Measurements from ENCODE around the gene PCK2. TPM values are rescaled to one million over a fixed set of nuclear protein-coding genes. Genes with fewer than 3 reads are reported as not detected.

The PCK2 gene
- total RNA-seq, 4 donors from 2014 or later, result 15.4 to 29.0 (median 21.0) TPM

DNA sequence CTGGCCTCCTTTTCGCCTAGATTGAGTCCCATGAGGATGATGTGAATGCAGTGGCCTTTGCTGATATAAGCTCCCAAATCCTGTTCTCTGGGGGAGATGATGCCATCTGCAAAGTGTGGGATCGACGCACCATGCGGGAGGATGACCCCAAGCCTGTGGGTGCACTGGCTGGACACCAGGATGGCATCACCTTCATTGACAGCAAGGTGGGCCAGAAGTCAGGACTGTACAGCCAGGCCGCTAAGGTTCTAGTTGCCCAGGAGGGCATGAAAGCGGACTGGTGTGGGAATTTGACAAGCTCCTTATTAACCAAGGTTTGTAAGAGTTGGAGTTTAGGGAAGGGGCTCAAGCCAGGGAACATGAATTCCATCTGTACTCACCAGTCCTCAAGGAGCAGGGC, 25.6 kb downstream of the PCK2 start:
- intact Hi-C loops (cut with DNase I; ENCODE audit: low total_unique reads), result no loop called here
- WGBS, 2 donors, result 95 to 99% methylated on average over 6 of the region's 6 CpGs
- TF ChIP-seq POLR2A (IDR thresholded peaks at IDR 0.05), result no peak
- TF ChIP-seq, protein P1, sequence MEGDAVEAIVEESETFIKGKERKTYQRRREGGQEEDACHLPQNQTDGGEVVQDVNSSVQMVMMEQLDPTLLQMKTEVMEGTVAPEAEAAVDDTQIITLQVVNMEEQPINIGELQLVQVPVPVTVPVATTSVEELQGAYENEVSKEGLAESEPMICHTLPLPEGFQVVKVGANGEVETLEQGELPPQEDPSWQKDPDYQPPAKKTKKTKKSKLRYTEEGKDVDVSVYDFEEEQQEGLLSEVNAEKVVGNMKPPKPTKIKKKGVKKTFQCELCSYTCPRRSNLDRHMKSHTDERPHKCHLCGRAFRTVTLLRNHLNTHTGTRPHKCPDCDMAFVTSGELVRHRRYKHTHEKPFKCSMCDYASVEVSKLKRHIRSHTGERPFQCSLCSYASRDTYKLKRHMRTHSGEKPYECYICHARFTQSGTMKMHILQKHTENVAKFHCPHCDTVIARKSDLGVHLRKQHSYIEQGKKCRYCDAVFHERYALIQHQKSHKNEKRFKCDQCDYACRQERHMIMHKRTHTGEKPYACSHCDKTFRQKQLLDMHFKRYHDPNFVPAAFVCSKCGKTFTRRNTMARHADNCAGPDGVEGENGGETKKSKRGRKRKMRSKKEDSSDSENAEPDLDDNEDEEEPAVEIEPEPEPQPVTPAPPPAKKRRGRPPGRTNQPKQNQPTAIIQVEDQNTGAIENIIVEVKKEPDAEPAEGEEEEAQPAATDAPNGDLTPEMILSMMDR (IDR thresholded peaks at IDR 0.05), result no peak
- H3K4me3 ChIP-seq (ENCODE audit: low read depth, poor library complexity, severe bottlenecking), result no peak overlapping the region
- DNase-seq (ENCODE audit: low spot score in 2 of 2), result no peak

DNA sequence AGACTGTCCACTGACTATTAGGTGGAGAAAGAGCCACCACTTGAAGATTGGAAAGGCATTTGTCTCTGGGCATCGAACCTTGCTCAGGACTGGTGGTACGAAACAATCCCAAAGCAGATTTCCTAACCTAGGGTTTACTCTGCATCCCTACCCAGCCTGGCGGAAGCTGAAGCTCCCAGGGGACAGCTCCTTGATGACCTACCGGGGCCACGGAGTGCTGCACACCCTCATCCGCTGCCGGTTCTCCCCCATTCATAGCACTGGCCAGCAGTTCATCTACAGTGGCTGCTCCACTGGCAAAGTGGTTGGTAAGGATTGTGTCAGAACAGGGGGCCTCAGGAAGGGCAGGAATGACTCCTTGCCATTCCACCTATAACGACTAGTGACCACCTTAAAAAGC, 27.1 kb downstream of the PCK2 start:
- intact Hi-C loops (cut with DNase I; ENCODE audit: low total_unique reads), result no loop called here
- TF ChIP-seq POLR2A (IDR thresholded peaks at IDR 0.05), result no peak
- TF ChIP-seq, protein P1 (IDR thresholded peaks at IDR 0.05), result no peak
- 96 to 98% methylated on average over 8 of the region's 8 CpGs for WGBS, 2 donors
- H3K4me3 ChIP-seq (ENCODE audit: low read depth, poor library complexity, severe bottlenecking), result no peak overlapping the region
- DNase-seq (ENCODE audit: low spot score in 2 of 2), result no peak

DNA sequence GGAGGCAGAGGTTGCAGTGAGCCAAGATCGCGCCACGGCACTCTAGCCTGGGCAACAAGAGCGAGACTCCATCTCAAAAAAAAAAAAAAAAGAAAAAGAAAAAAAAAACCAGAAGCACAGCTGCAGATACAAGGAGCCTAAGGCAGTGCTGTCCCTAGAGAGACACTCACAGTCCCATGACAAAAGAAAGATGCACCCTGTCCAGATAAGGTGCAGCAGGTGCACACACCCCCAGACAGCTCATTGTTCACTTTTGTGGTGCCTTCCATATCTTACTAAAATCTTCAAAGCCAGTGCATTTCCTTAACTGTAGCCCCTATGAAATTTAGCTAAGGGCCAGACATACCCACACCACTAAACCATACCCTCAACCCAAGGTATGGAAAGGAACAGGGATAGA, 28.3 kb downstream of the PCK2 start:
- WGBS, 2 donors, result 95% methylated on average over 4 of the region's 4 CpGs
- no peak for DNase-seq (ENCODE audit: low spot score in 2 of 2)
- TF ChIP-seq, protein P1 (IDR thresholded peaks at IDR 0.05), result no peak
- TF ChIP-seq POLR2A (IDR thresholded peaks at IDR 0.05), result no peak
- intact Hi-C loops (cut with DNase I; ENCODE audit: low total_unique reads), result no loop called here
- no peak overlapping the region for H3K4me3 ChIP-seq (ENCODE audit: low read depth, poor library complexity, severe bottlenecking)

DNA sequence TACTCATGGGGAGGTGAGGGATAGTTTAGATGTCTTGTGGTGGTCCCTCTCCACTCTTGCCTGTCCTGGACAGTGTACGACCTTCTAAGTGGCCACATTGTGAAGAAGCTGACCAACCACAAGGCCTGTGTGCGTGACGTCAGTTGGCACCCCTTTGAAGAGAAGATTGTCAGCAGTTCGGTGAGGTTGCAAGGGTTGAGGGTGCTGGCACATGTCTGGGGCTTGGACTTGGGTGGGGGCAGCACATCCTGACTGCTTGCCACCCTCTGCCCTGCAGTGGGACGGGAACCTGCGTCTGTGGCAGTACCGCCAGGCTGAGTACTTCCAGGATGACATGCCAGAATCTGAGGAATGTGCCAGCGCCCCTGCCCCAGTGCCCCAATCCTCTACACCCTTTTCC, 28.8 kb downstream of the PCK2 start:
- no peak overlapping the region for H3K4me3 ChIP-seq (ENCODE audit: low read depth, poor library complexity, severe bottlenecking)
- intact Hi-C loops (cut with DNase I; ENCODE audit: low total_unique reads), result no loop called here
- DNase-seq (ENCODE audit: low spot score in 2 of 2), result no peak
- 81 to 89% methylated on average over 8 of the region's 8 CpGs for WGBS, 2 donors
- TF ChIP-seq, protein P1 (IDR thresholded peaks at IDR 0.05), result no peak
- no peak for TF ChIP-seq POLR2A (IDR thresholded peaks at IDR 0.05)

DNA sequence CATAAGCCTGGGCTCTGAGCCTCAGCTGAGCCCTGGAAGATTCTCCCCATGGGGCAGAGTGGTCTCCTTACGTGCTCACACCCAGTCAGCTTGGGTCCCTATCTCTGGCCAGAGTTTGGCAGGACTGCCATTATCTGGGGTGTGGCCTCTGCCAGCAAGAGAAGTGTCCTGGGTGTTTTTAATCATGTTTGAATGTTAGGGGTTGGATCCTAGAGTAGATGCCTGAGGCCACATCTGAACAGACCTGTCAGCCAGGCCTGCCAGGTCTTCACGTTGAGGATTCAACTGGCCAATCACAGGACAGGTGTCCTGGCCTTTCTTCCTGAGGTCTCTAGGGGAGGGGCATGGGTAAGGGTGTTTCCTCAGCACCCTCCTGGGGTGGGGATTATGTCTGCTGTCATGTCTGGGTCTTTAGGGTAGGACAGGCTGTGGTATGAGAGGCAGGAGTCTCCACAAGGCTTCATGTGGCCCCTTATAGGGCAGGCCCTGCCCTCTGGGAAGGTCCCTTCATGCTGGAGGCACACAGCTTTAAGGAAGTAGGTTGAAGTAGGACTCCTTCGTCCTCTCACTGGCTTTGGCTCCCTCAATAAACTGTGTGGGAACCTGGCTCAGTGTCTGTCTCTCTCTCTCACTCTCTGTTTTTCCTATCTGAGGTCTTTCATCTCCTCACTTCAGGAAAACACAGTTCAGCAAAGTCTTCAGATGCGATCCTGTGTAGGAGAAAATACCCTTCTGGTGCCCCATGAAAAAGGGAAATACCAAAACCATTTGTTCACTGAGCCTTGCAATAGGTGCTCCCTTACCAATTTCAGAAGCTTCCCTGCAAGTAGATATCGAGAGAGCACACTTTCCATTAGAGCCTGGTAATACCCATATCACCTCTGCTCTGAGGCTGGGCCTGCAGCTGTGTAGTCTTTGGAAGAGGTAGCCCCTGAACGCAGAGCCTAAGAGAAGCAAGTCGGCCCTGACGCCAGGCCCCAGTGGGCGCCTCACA, 29.6 kb downstream of the PCK2 start:
- DNase-seq (ENCODE audit: low spot score in 2 of 2), result no peak
- WGBS, 2 donors, result 70 to 82% methylated on average over 9 of the region's 9 CpGs
- TF ChIP-seq, protein P1 (IDR thresholded peaks at IDR 0.05), result no peak
- no peak for TF ChIP-seq POLR2A (IDR thresholded peaks at IDR 0.05)
- intact Hi-C loops (cut with DNase I; ENCODE audit: low total_unique reads), result no loop called here
- no peak overlapping the region for H3K4me3 ChIP-seq (ENCODE audit: low read depth, poor library complexity, severe bottlenecking)

Measured in lower leg skin (tissue), 4 donors.